Thoracic aorta (tissue), 2 donors: Measurements from ENCODE around the gene ISX. TPM values are rescaled to one million over a fixed set of nuclear protein-coding genes. Genes with fewer than 3 reads are reported as not detected.

Source experiments
- ATAC-seq: fragments of 150-250 bp; one replicate; pipeline ENCODE4 v1.8.0; 2017; ENCODE audit warnings: low read depth; ENCODE audit not compliant: insufficient number of reproducible peaks, low FRiP score
- DNase-seq: peaks from one replicate; pipeline ENCODE4 v3.0.0-alpha.2; 2020; ENCODE audit warnings: low spot score
- H3K27ac ChIP-seq, 2 donors: fragments of 200-600 bp; sonication (generic); 1 replicate in 1 of 2; 2 replicates in 1 of 2; pipeline ENCODE4 v1.5.1; 2016; ENCODE audit warnings: mild to moderate bottlenecking in 2 of 2, moderate library complexity in 2 of 2
- H3K27me3 ChIP-seq: fragments of 200-600 bp; sonication (generic); replicated peaks from 2 replicates; pipeline ENCODE4 v1.6.0; 2016; ENCODE audit warnings: mild to moderate bottlenecking; ENCODE audit not compliant: insufficient read depth
- H3K36me3 ChIP-seq: fragments of 200-600 bp; sonication (generic); one replicate; pipeline ENCODE4 v1.5.1; 2016
- H3K4me1 ChIP-seq, 2 donors: fragments of 200-600 bp; sonication (generic); 1 replicate in 1 of 2; 2 replicates in 1 of 2; pipeline versions ENCODE4 v1.5.1 to v1.6.0; 2016; ENCODE audit warnings: low read depth in 2 of 2, mild to moderate bottlenecking in 1 of 2; ENCODE audit not compliant: control insufficient read depth in 1 of 2
- H3K4me3 ChIP-seq: fragments of 200-600 bp; sonication (generic); 2 replicates; pipeline ENCODE4 v1.5.1; 2016; ENCODE audit warnings: mild to moderate bottlenecking
- H3K9me3 ChIP-seq: fragments of 200-600 bp; sonication (generic); 2 replicates; pipeline ENCODE4 v1.5.1; 2016
- CTCF ChIP-seq: fragments of 200-600 bp; sonication (generic); IDR thresholded peaks from one replicate; pipeline ENCODE4 v1.5.1; 2019; ENCODE audit warnings: antibody characterized with exemption
- total RNA-seq, 2 donors: library from RNA; depleted of rRNA; stranded (reverse); fragments of >200 nt; gene quantifications; one replicate each; pipeline versions ENCODE4 v1.1.0 to v1.2.3, GENCODE V29; 2016

ISX gene
- total RNA-seq, 2 donors from 2014 or later, result not detected

- ATAC-seq (no peak), DNase-seq (no peak)
- Histone ChIP-seq H3K4me3 (no peak overlapping the region), H3K36me3 (no peaks in the 10 kb centered on the region), H3K4me1 (no peaks in the 10 kb centered on the region), H3K27me3 (no peaks in the 10 kb centered on the region), H3K9me3 (no peaks in the 10 kb centered on the region), H3K27ac (no peak overlapping the region)
- TF ChIP-seq CTCF, result no peak
These were observed 53.5 kb downstream of the ISX start for GRCh38 chr22:35119494-35119893.

- no peak overlapping the region for H3K27ac ChIP-seq
- no peak for TF ChIP-seq CTCF
- no peaks in the 10 kb centered on the region for H3K4me1 ChIP-seq
- H3K36me3 ChIP-seq, result no peaks in the 10 kb centered on the region
- no peak overlapping the region for H3K4me3 ChIP-seq
- H3K27me3 ChIP-seq, result no peaks in the 10 kb centered on the region
- ATAC-seq (no peak), DNase-seq (no peak)
- H3K9me3 ChIP-seq, result no peaks in the 10 kb centered on the region
These were observed 58.8 kb downstream of the ISX start for GRCh38 chr22:35124691-35125219.

GRCh38 chr22:35126993-35127392, 61.0 kb downstream of the ISX start:
- H3K27me3 ChIP-seq, result no peaks in the 10 kb centered on the region
- no peaks in the 10 kb centered on the region for H3K4me1 ChIP-seq
- H3K9me3 ChIP-seq, result no peaks in the 10 kb centered on the region
- DNase-seq (no peak), ATAC-seq (no peak)
- H3K4me3 ChIP-seq, result no peak overlapping the region
- H3K36me3 ChIP-seq, result no peaks in the 10 kb centered on the region
- no peak overlapping the region for H3K27ac ChIP-seq
- TF ChIP-seq CTCF, result no peak

GRCh38 chr22:35128637-35129036, 62.7 kb downstream of the ISX start:
- H3K27me3 ChIP-seq, result no peaks in the 10 kb centered on the region
- H3K27ac ChIP-seq, result no peak overlapping the region
- no peaks in the 10 kb centered on the region for H3K4me1 ChIP-seq
- ATAC-seq (no peak), DNase-seq (no peak)
- H3K4me3 ChIP-seq, result no peak overlapping the region
- H3K36me3 ChIP-seq, result no peaks in the 10 kb centered on the region
- no peak for TF ChIP-seq CTCF
- H3K9me3 ChIP-seq, result no peaks in the 10 kb centered on the region

GRCh38 chr22:35131525-35132000, 65.6 kb downstream of the ISX start:
- no peaks in the 10 kb centered on the region for H3K4me1 ChIP-seq
- no peaks in the 10 kb centered on the region for H3K36me3 ChIP-seq
- no peak overlapping the region for H3K4me3 ChIP-seq
- no peaks in the 10 kb centered on the region for H3K27me3 ChIP-seq
- DNase-seq (no peak), ATAC-seq (no peak)
- H3K27ac ChIP-seq, result no peak overlapping the region
- H3K9me3 ChIP-seq, result no peaks in the 10 kb centered on the region
- no peak for TF ChIP-seq CTCF
